ENCODE measurements around the gene HIVEP3. TPM values are rescaled to one million over a fixed set of nuclear protein-coding genes. Genes with fewer than 3 reads are reported as not detected.

The HIVEP3 gene
- total RNA-seq, 3 donors from 2014 or later, result 107 to 117 (median 114) TPM

- no peaks in the 10 kb centered on the region for H3K27me3 Mint-ChIP-seq (ENCODE audit: low read depth)
- DNase-seq (no peak), ATAC-seq (peak in 1 of 2 donors; percentile 39)
- H3K4me1 Mint-ChIP-seq (ENCODE audit: low read depth), result peaks cover 68% of the 10 kb centered on the region
- H3K9me3 Mint-ChIP-seq, result peaks cover 4% of the 10 kb centered on the region
- no peak overlapping the region for H3K4me3 Mint-ChIP-seq
- H3K36me3 Mint-ChIP-seq (ENCODE audit: insufficient read depth), result no peaks in the 10 kb centered on the region
Measured at GRCh38 chr1:41914516-41914915, 4.2 kb downstream of the HIVEP3 start.

- H3K4me1 Mint-ChIP-seq (ENCODE audit: low read depth), result peaks cover 55% of the 10 kb centered on the region
- H3K4me3 Mint-ChIP-seq, result no peak overlapping the region
- no peaks in the 10 kb centered on the region for H3K36me3 Mint-ChIP-seq (ENCODE audit: insufficient read depth)
- no peak for ATAC-seq
- DNase-seq, result no peak
- H3K27me3 Mint-ChIP-seq (ENCODE audit: low read depth), result no peaks in the 10 kb centered on the region
- H3K9me3 Mint-ChIP-seq, result peaks cover 4% of the 10 kb centered on the region
Measured at GRCh38 chr1:41913014-41913413, 5.7 kb downstream of the HIVEP3 start.

- ATAC-seq (peak in 1 of 2 donors; percentile 48), DNase-seq (no peak)
- Mint-ChIP-seq H3K9me3 (peaks cover 4% of the 10 kb centered on the region), H3K4me1 (ENCODE audit: low read depth) (peaks cover 34% of the 10 kb centered on the region), H3K36me3 (ENCODE audit: insufficient read depth) (no peaks in the 10 kb centered on the region), H3K4me3 (no peak overlapping the region), H3K27me3 (ENCODE audit: low read depth) (no peaks in the 10 kb centered on the region)
Measured at GRCh38 chr1:41908288-41908895, 10.3 kb downstream of the HIVEP3 start.

GRCh38 chr1:41907446-41907845 lies 11.3 kb downstream of the HIVEP3 start:
- peaks cover 4% of the 10 kb centered on the region for H3K9me3 Mint-ChIP-seq
- H3K4me1 Mint-ChIP-seq (ENCODE audit: low read depth), result peaks cover 39% of the 10 kb centered on the region
- no peaks in the 10 kb centered on the region for H3K36me3 Mint-ChIP-seq (ENCODE audit: insufficient read depth)
- DNase-seq, result no peak
- ATAC-seq, result no peak
- no peaks in the 10 kb centered on the region for H3K27me3 Mint-ChIP-seq (ENCODE audit: low read depth)
- no peak overlapping the region for H3K4me3 Mint-ChIP-seq

- no peak for ATAC-seq
- Mint-ChIP-seq H3K4me1 (ENCODE audit: low read depth) (peaks cover 39% of the 10 kb centered on the region), H3K4me3 (no peak overlapping the region), H3K9me3 (peaks cover 4% of the 10 kb centered on the region), H3K27me3 (ENCODE audit: low read depth) (no peaks in the 10 kb centered on the region), H3K36me3 (ENCODE audit: insufficient read depth) (no peaks in the 10 kb centered on the region)
- no peak for DNase-seq
Measured at GRCh38 chr1:41906943-41907342, 11.8 kb downstream of the HIVEP3 start.

GRCh38 chr1:41905093-41905675 lies 13.5 kb downstream of the HIVEP3 start:
- H3K4me3 Mint-ChIP-seq, result no peak overlapping the region
- no peak for ATAC-seq
- DNase-seq, result no peak

GRCh38 chr1:41902664-41903063 lies 16.1 kb downstream of the HIVEP3 start:
- ATAC-seq (peak in 1 of 2 donors; percentile 44), DNase-seq (no peak)
- Mint-ChIP-seq H3K4me1 (ENCODE audit: low read depth) (peaks cover 75% of the 10 kb centered on the region), H3K4me3 (peak overlapping the region; percentile 2), H3K36me3 (ENCODE audit: insufficient read depth) (no peaks in the 10 kb centered on the region), H3K9me3 (no peaks in the 10 kb centered on the region), H3K27me3 (ENCODE audit: low read depth) (no peaks in the 10 kb centered on the region)

More at GRCh38 chr1:41905093-41905675, 13.5 kb downstream of the HIVEP3 start:
- H3K4me1 Mint-ChIP-seq (ENCODE audit: low read depth), result peaks cover 54% of the 10 kb centered on the region
- H3K9me3 Mint-ChIP-seq, result no peaks in the 10 kb centered on the region
- H3K36me3 Mint-ChIP-seq (ENCODE audit: insufficient read depth), result no peaks in the 10 kb centered on the region
- H3K27me3 Mint-ChIP-seq (ENCODE audit: low read depth), result no peaks in the 10 kb centered on the region

GRCh38 chr1:41902159-41902577 lies 16.6 kb downstream of the HIVEP3 start:
- no peak for DNase-seq
- ATAC-seq, result no peak
- H3K27me3 Mint-ChIP-seq (ENCODE audit: low read depth), result no peaks in the 10 kb centered on the region
- H3K4me3 Mint-ChIP-seq, result no peak overlapping the region
- H3K4me1 Mint-ChIP-seq (ENCODE audit: low read depth), result peaks cover 75% of the 10 kb centered on the region
- H3K9me3 Mint-ChIP-seq, result no peaks in the 10 kb centered on the region
- no peaks in the 10 kb centered on the region for H3K36me3 Mint-ChIP-seq (ENCODE audit: insufficient read depth)

- H3K36me3 Mint-ChIP-seq (ENCODE audit: insufficient read depth), result no peaks in the 10 kb centered on the region
- H3K27me3 Mint-ChIP-seq (ENCODE audit: low read depth), result no peaks in the 10 kb centered on the region
- no peak for DNase-seq
- no peaks in the 10 kb centered on the region for H3K9me3 Mint-ChIP-seq
- no peak for ATAC-seq
- H3K4me3 Mint-ChIP-seq, result no peak overlapping the region
- H3K4me1 Mint-ChIP-seq (ENCODE audit: low read depth), result peaks cover 78% of the 10 kb centered on the region
Measured at GRCh38 chr1:41901551-41901950, 17.2 kb downstream of the HIVEP3 start.

- Mint-ChIP-seq H3K27me3 (ENCODE audit: low read depth) (no peaks in the 10 kb centered on the region), H3K4me3 (no peak overlapping the region), H3K36me3 (ENCODE audit: insufficient read depth) (no peaks in the 10 kb centered on the region), H3K9me3 (no peaks in the 10 kb centered on the region), H3K4me1 (ENCODE audit: low read depth) (peaks cover 78% of the 10 kb centered on the region)
- no peak for ATAC-seq
- no peak for DNase-seq
Measured at GRCh38 chr1:41900603-41901444, 17.9 kb downstream of the HIVEP3 start.

- Mint-ChIP-seq H3K36me3 (ENCODE audit: insufficient read depth) (no peaks in the 10 kb centered on the region), H3K4me1 (ENCODE audit: low read depth) (peaks cover 83% of the 10 kb centered on the region), H3K9me3 (no peaks in the 10 kb centered on the region), H3K27me3 (ENCODE audit: low read depth) (no peaks in the 10 kb centered on the region), H3K4me3 (peak overlapping the region; percentile 41)
- DNase-seq, result peak; percentile 57
- peak; percentile 89 to 98 for ATAC-seq
Measured at GRCh38 chr1:41898191-41898713, 20.5 kb downstream of the HIVEP3 start.

GRCh38 chr1:41895552-41895951 lies 23.2 kb downstream of the HIVEP3 start:
- DNase-seq (no peak), ATAC-seq (no peak)
- no peaks in the 10 kb centered on the region for H3K36me3 Mint-ChIP-seq (ENCODE audit: insufficient read depth)
- H3K4me3 Mint-ChIP-seq, result no peak overlapping the region
- H3K27me3 Mint-ChIP-seq (ENCODE audit: low read depth), result no peaks in the 10 kb centered on the region
- H3K9me3 Mint-ChIP-seq, result no peaks in the 10 kb centered on the region
- H3K4me1 Mint-ChIP-seq (ENCODE audit: low read depth), result peaks cover 82% of the 10 kb centered on the region

GRCh38 chr1:41894808-41895483 lies 23.8 kb downstream of the HIVEP3 start:
- Mint-ChIP-seq H3K9me3 (no peaks in the 10 kb centered on the region), H3K4me3 (no peak overlapping the region), H3K36me3 (ENCODE audit: insufficient read depth) (no peaks in the 10 kb centered on the region), H3K27me3 (ENCODE audit: low read depth) (no peaks in the 10 kb centered on the region), H3K4me1 (ENCODE audit: low read depth) (peaks cover 80% of the 10 kb centered on the region)
- no peak for ATAC-seq
- no peak for DNase-seq

Data from activated T-cell treated with anti-CD3 and anti-CD28 coated beads, Interleukin-2, amount 50 U/mL, for 4 hours (primary cell).